ENCODE results near the gene CPD. TPM values are rescaled to one million over a fixed set of nuclear protein-coding genes. Genes with fewer than 3 reads are reported as not detected.

CPD gene
- total and polyA plus RNA-seq, 2 of the 13 experiments (the other 11 are each of a cell fraction or from before 2014, with no cell fraction given) = 46.1 to 72.3 TPM

DNA sequence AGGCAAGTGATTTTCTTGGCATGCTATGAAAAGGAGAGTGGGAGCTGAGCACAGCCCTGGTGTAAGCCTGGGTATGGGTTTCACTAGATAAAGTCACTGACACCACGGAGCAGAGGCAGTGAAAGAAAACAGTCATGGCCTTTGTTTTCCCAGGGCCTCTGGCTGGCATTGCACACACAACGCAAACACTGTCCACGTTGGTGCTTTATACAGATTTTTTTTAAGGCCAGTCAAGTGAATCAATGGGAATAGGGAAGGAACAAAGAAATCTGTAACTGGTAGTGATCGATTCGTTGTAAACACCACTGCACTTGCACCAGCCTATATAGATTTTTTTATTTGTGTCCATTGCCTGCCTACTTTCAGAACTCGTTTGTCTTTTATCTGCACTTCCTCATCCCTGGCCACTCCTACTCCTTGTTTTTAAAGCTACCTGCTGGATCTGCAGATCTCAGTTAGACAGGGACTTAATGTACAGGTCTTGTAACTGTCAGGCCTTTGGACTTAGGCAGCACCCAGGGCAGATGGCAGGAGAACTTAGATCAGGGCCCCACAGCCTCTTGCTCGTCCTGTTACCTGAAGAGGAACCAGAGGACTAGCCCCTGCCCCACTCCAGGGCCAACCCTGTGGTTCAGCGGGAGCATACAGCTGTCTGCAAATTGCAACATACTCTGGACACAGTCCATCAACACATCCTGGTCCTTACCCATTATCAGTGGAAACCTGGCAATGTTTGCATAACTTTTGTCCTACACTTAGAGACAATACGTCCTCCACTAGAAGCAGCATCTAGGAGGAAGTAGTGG lies 34.2 kb upstream of the CPD start (continued):
- TF ChIP-seq, protein P1, sequence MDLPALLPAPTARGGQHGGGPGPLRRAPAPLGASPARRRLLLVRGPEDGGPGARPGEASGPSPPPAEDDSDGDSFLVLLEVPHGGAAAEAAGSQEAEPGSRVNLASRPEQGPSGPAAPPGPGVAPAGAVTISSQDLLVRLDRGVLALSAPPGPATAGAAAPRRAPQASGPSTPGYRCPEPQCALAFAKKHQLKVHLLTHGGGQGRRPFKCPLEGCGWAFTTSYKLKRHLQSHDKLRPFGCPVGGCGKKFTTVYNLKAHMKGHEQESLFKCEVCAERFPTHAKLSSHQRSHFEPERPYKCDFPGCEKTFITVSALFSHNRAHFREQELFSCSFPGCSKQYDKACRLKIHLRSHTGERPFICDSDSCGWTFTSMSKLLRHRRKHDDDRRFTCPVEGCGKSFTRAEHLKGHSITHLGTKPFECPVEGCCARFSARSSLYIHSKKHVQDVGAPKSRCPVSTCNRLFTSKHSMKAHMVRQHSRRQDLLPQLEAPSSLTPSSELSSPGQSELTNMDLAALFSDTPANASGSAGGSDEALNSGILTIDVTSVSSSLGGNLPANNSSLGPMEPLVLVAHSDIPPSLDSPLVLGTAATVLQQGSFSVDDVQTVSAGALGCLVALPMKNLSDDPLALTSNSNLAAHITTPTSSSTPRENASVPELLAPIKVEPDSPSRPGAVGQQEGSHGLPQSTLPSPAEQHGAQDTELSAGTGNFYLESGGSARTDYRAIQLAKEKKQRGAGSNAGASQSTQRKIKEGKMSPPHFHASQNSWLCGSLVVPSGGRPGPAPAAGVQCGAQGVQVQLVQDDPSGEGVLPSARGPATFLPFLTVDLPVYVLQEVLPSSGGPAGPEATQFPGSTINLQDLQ (CRISPR knock-in tag; IDR thresholded peaks at IDR 0.05) = peak; percentile 99
- TF ChIP-seq ZNF224 (CRISPR knock-in tag; IDR thresholded peaks at IDR 0.05) (no peak), RBAK (CRISPR knock-in tag; IDR thresholded peaks at IDR 0.05) (peak; percentile 82), ZNF629 (CRISPR knock-in tag; conservative IDR thresholded peaks at IDR 0.05) (no peak), RXRB (CRISPR knock-in tag; IDR thresholded peaks at IDR 0.05; ENCODE audit: borderline replicate concordance) (peak; percentile 99), ZMAT3 (CRISPR knock-in tag; conservative IDR thresholded peaks at IDR 0.05) (no peak; the same call in 1 of the 2 replicates), POLR2AphosphoS5 (IDR thresholded peaks at IDR 0.05; ENCODE audit: low read depth, low read length) (peak; percentile 49), SNRNP70 (IDR thresholded peaks at IDR 0.05; ENCODE audit: low read depth, low read length) (no peak), GTF2F1 (IDR thresholded peaks at IDR 0.05; ENCODE audit: low read length) (no peak), HNF4G (IDR thresholded peaks at IDR 0.05; ENCODE audit: borderline replicate concordance, low read depth, low read length) (peak; percentile 94), HNF4G (CRISPR knock-in tag; IDR thresholded peaks at IDR 0.05; ENCODE audit: borderline replicate concordance, low read depth) (peak; percentile 87; the same call in 1 of the 2 replicates), EP300 (IDR thresholded peaks at IDR 0.05; ENCODE audit: low read depth in 2 of 2, low read length in 2 of 2) (peak; percentile 44 to 88; a peak in 3 of 4 replicates), EP300 (CRISPR knock-in tag; IDR thresholded peaks at IDR 0.05; ENCODE audit: borderline replicate concordance) (peak; percentile 92)
- TF ChIP-seq, protein P2, sequence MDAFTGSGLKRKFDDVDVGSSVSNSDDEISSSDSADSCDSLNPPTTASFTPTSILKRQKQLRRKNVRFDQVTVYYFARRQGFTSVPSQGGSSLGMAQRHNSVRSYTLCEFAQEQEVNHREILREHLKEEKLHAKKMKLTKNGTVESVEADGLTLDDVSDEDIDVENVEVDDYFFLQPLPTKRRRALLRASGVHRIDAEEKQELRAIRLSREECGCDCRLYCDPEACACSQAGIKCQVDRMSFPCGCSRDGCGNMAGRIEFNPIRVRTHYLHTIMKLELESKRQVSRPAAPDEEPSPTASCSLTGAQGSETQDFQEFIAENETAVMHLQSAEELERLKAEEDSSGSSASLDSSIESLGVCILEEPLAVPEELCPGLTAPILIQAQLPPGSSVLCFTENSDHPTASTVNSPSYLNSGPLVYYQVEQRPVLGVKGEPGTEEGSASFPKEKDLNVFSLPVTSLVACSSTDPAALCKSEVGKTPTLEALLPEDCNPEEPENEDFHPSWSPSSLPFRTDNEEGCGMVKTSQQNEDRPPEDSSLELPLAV (CRISPR knock-in tag; conservative IDR thresholded peaks at IDR 0.05; ENCODE audit: low read depth) = no peak
- TF ChIP-seq, protein P3, sequence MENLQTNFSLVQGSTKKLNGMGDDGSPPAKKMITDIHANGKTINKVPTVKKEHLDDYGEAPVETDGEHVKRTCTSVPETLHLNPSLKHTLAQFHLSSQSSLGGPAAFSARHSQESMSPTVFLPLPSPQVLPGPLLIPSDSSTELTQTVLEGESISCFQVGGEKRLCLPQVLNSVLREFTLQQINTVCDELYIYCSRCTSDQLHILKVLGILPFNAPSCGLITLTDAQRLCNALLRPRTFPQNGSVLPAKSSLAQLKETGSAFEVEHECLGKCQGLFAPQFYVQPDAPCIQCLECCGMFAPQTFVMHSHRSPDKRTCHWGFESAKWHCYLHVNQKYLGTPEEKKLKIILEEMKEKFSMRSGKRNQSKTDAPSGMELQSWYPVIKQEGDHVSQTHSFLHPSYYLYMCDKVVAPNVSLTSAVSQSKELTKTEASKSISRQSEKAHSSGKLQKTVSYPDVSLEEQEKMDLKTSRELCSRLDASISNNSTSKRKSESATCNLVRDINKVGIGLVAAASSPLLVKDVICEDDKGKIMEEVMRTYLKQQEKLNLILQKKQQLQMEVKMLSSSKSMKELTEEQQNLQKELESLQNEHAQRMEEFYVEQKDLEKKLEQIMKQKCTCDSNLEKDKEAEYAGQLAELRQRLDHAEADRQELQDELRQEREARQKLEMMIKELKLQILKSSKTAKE (CRISPR knock-in tag; IDR thresholded peaks at IDR 0.05; ENCODE audit: borderline replicate concordance) = peak; percentile 96
- TF ChIP-seq, protein P4, sequence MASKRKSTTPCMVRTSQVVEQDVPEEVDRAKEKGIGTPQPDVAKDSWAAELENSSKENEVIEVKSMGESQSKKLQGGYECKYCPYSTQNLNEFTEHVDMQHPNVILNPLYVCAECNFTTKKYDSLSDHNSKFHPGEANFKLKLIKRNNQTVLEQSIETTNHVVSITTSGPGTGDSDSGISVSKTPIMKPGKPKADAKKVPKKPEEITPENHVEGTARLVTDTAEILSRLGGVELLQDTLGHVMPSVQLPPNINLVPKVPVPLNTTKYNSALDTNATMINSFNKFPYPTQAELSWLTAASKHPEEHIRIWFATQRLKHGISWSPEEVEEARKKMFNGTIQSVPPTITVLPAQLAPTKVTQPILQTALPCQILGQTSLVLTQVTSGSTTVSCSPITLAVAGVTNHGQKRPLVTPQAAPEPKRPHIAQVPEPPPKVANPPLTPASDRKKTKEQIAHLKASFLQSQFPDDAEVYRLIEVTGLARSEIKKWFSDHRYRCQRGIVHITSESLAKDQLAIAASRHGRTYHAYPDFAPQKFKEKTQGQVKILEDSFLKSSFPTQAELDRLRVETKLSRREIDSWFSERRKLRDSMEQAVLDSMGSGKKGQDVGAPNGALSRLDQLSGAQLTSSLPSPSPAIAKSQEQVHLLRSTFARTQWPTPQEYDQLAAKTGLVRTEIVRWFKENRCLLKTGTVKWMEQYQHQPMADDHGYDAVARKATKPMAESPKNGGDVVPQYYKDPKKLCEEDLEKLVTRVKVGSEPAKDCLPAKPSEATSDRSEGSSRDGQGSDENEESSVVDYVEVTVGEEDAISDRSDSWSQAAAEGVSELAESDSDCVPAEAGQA (IDR thresholded peaks at IDR 0.05; ENCODE audit: low read depth) = no peak
- TF ChIP-seq, protein P4 (CRISPR knock-in tag; IDR thresholded peaks at IDR 0.05; ENCODE audit: borderline replicate concordance) = no peak
